ENCODE data around the gene CMIP. TPM values are rescaled to one million over a fixed set of nuclear protein-coding genes. Genes with fewer than 3 reads are reported as not detected.

Gene CMIP
- total RNA-seq, 1 experiment from 2014 or later, result 48.2 TPM

- H3K18ac ChIP-seq (ENCODE audit: insufficient read length, low read depth, low read length), result no peak overlapping the region
- no peak overlapping the region for H3K23ac ChIP-seq (ENCODE audit: insufficient read length, low read depth, low read length)
- no peaks in the 10 kb centered on the region for H3K9me3 Mint-ChIP-seq
- H3K9me3 ChIP-seq (ENCODE audit: control insufficient read depth, low read depth, low read length), result no peaks in the 10 kb centered on the region
- H3K4me1 Mint-ChIP-seq, result peaks cover 39 to 43% of the 10 kb centered on the region in 2 experiments
- no peak for DNase-seq
- no peaks in the 10 kb centered on the region for H3K27me3 ChIP-seq (ENCODE audit: insufficient read depth, low read length)
- peaks cover 3% of the 10 kb centered on the region; the same call in 1 of the 2 replicates for H3K4me1 ChIP-seq (ENCODE audit: insufficient read depth, low read length)
- H3K9ac ChIP-seq (ENCODE audit: extremely low read depth, insufficient read length, low read length), result no peak overlapping the region
- WGBS (ENCODE audit: extremely low coverage, insufficient read length, low lambda C conversion rate), result no CpG with 5 or more reads among the region's 13 CpGs
- peaks cover 0 to 6% (median 3%) of the 10 kb centered on the region in 3 experiments; a peak in 3 of 7 replicates for H3K36me3 Mint-ChIP-seq (ENCODE audit: insufficient read depth in 1 of 3, low read depth in 3 of 3)
- H3K56ac ChIP-seq (ENCODE audit: insufficient read length, low read depth, low read length), result no peak overlapping the region
- no peak overlapping the region for H3K14ac ChIP-seq (ENCODE audit: insufficient read depth, low read length)
- H2AK5ac ChIP-seq (ENCODE audit: insufficient read length, low read length), result no peak overlapping the region
- H3T11ph ChIP-seq (ENCODE audit: low read length), result no peak overlapping the region
- H4K8ac ChIP-seq (replicated peaks; ENCODE audit: insufficient read length, low read depth, low read length), result no peak overlapping the region
- no peaks in the 10 kb centered on the region for H4K20me1 ChIP-seq (ENCODE audit: control insufficient read depth, insufficient read depth, insufficient read length)
- H3K27ac Mint-ChIP-seq, result no peak overlapping the region
- no peak overlapping the region for H3K27ac ChIP-seq (ENCODE audit: insufficient read length, low read depth, low read length)
- H4K5ac ChIP-seq (ENCODE audit: insufficient read length, low read depth, low read length), result no peak overlapping the region
- no peak overlapping the region for H4K91ac ChIP-seq (ENCODE audit: insufficient read length, low read depth, low read length)
- H2BK120ac ChIP-seq (ENCODE audit: low read depth, low read length, poor library complexity, severe bottlenecking), result no peak overlapping the region
- H3K79me1 ChIP-seq (ENCODE audit: insufficient read depth, low read depth, low read length, poor library complexity, severe bottlenecking), result no peaks in the 10 kb centered on the region
- H2AFZ ChIP-seq (ENCODE audit: low read length), result no peak overlapping the region
- H3K79me2 ChIP-seq (ENCODE audit: insufficient read depth, low read length), result peaks cover 3% of the 10 kb centered on the region; the same call in 1 of the 2 replicates
- TF ChIP-seq CTCF (conservative IDR thresholded peaks at IDR 0.05), result no peak
- no peak overlapping the region for H2BK5ac ChIP-seq (ENCODE audit: insufficient read length, low read length)
- H2BK20ac ChIP-seq (ENCODE audit: low read depth, low read length, poor library complexity, severe bottlenecking), result no peak overlapping the region
- H3K4ac ChIP-seq (ENCODE audit: low read depth, low read length), result no peak overlapping the region
- H2BK12ac ChIP-seq (ENCODE audit: insufficient read length, low read depth, low read length), result no peak overlapping the region
- no peak overlapping the region for H3K4me2 ChIP-seq (ENCODE audit: insufficient read depth, insufficient read length, low read length)
- no peak overlapping the region for H3K4me3 Mint-ChIP-seq
- H3K23me2 ChIP-seq (ENCODE audit: insufficient read length, low read depth, low read length, poor library complexity, severe bottlenecking), result no peaks in the 10 kb centered on the region
- no peaks in the 10 kb centered on the region for H3K27me3 Mint-ChIP-seq (ENCODE audit: low read depth)
- H2BK15ac ChIP-seq (ENCODE audit: low read depth, low read length), result no peak overlapping the region
Measured at GRCh38 chr16:81602256-81602776, 157.7 kb downstream of the CMIP start.

All from H9 (cell line).